SK-N-SH (cell line): ENCODE measurements around the gene NCF4.

Source experiments
- CHD2 ChIP-seq: fragments of 150-350 bp; IDR thresholded peaks from 2 replicates; pipeline ENCODE4 v1.6.1; 2018; ENCODE audit warnings: low read length; ENCODE audit not compliant: partially characterized antibody
- JUND ChIP-seq: IDR thresholded peaks from 2 replicates; pipeline ENCODE4 v1.4.0; 2012
- MEF2A ChIP-seq: IDR thresholded peaks from 2 replicates; pipeline ENCODE4 v1.4.0; 2012; ENCODE audit warnings: low read depth, borderline replicate concordance
- NRF1 ChIP-seq: IDR thresholded peaks from 2 replicates; pipeline ENCODE4 v1.6.1; 2012; ENCODE audit warnings: low read depth, mild to moderate bottlenecking, low read length
- PBX3 ChIP-seq: IDR thresholded peaks from 2 replicates; pipeline ENCODE4; 2012
- POLR2AphosphoS5 ChIP-seq: IDR thresholded peaks from 2 replicates; pipeline ENCODE4 v1.6.1; 2012; ENCODE audit warnings: low read depth, low read length
- RAD21 ChIP-seq: IDR thresholded peaks from 2 replicates; pipeline ENCODE4 v1.6.1; 2012; ENCODE audit warnings: mild to moderate bottlenecking, low read length
- RCOR1 ChIP-seq: fragments of 150-350 bp; IDR thresholded peaks from 2 replicates; pipeline ENCODE4 v1.6.1; 2017; ENCODE audit warnings: antibody characterized with exemption, low read length
- SIN3A ChIP-seq: IDR thresholded peaks from 2 replicates; pipeline ENCODE4 v1.6.1; 2012; ENCODE audit warnings: low read depth, mild to moderate bottlenecking, low read length, moderate library complexity, borderline replicate concordance
- SMC3 ChIP-seq: IDR thresholded peaks from 2 replicates; pipeline ENCODE4 v1.6.1; 2012; ENCODE audit warnings: low read depth, low read length, improper control_type of control experiment
- TCF12 ChIP-seq: IDR thresholded peaks from 2 replicates; pipeline ENCODE4 v1.4.0; 2012
- TEAD4 ChIP-seq: IDR thresholded peaks from 2 replicates; pipeline ENCODE4 v1.4.0; 2012; ENCODE audit warnings: mild to moderate bottlenecking, borderline replicate concordance; ENCODE audit not compliant: insufficient read depth
- TF ChIP-seq, protein P1 (sequence below): fragments of 200-600 bp; sonication (generic); IDR thresholded peaks from 2 replicates; pipeline ENCODE4 v1.6.1; 2017; ENCODE audit warnings: antibody characterized with exemption, mild to moderate bottlenecking, moderate library complexity
- TF ChIP-seq, protein P2 (sequence below): IDR thresholded peaks from 2 replicates; pipeline ENCODE4 v1.4.0; 2012; ENCODE audit warnings: low read depth

- TF ChIP-seq PBX3 (no peak), RAD21 (no peak), POLR2AphosphoS5 (no peak), RCOR1 (no peak), CHD2 (no peak), TEAD4 (no peak), TCF12 (no peak), NRF1 (no peak), SMC3 (no peak), SIN3A (no peak), MEF2A (no peak), JUND (no peak)
- TF ChIP-seq, protein P1, sequence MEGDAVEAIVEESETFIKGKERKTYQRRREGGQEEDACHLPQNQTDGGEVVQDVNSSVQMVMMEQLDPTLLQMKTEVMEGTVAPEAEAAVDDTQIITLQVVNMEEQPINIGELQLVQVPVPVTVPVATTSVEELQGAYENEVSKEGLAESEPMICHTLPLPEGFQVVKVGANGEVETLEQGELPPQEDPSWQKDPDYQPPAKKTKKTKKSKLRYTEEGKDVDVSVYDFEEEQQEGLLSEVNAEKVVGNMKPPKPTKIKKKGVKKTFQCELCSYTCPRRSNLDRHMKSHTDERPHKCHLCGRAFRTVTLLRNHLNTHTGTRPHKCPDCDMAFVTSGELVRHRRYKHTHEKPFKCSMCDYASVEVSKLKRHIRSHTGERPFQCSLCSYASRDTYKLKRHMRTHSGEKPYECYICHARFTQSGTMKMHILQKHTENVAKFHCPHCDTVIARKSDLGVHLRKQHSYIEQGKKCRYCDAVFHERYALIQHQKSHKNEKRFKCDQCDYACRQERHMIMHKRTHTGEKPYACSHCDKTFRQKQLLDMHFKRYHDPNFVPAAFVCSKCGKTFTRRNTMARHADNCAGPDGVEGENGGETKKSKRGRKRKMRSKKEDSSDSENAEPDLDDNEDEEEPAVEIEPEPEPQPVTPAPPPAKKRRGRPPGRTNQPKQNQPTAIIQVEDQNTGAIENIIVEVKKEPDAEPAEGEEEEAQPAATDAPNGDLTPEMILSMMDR, result no peak
- TF ChIP-seq, protein P2, sequence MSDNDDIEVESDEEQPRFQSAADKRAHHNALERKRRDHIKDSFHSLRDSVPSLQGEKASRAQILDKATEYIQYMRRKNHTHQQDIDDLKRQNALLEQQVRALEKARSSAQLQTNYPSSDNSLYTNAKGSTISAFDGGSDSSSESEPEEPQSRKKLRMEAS, result no peak
Measured at GRCh38 chr22:36887162-36887561, 26.4 kb downstream of the NCF4 start.
